Mesenchymal stem cell (in vitro differentiated cells and primary cell): ENCODE measurements around the gene SDK2.

Experiments used
- DNase-seq: peaks from one replicate; pipeline ENCODE4 v3.0.0-alpha.2; 2013
- H2AFZ ChIP-seq: one replicate; pipeline ENCODE4 v1.6.1; 2013; ENCODE audit warnings: low read depth, mild to moderate bottlenecking, control low read depth, inconsistent platforms, low read length, moderate library complexity
- H2AK5ac ChIP-seq: 2 replicates; pipeline ENCODE4 v1.6.1; 2013; ENCODE audit warnings: low read length, moderate library complexity, mild to moderate bottlenecking, inconsistent platforms; ENCODE audit not compliant: severe bottlenecking
- H2BK120ac ChIP-seq: one replicate; pipeline ENCODE4 v1.6.1; 2013; ENCODE audit warnings: low read depth, mild to moderate bottlenecking, inconsistent platforms, low read length, moderate library complexity
- H2BK12ac ChIP-seq, 2 experiments: one replicate each; pipeline ENCODE4 v1.6.1; 2013; ENCODE audit warnings: inconsistent platforms in 2 of 2, low read length in 2 of 2, mild to moderate bottlenecking in 2 of 2, moderate library complexity in 2 of 2, control low read depth in 1 of 2
- H2BK15ac ChIP-seq: one replicate; pipeline ENCODE4 v1.6.1; 2013; ENCODE audit warnings: mild to moderate bottlenecking, low read depth, inconsistent platforms; ENCODE audit not compliant: poor library complexity, severe bottlenecking
- H2BK5ac ChIP-seq: 2 replicates; pipeline ENCODE4 v1.6.1; 2013; ENCODE audit warnings: low read depth, mild to moderate bottlenecking, low read length, control low read depth, inconsistent platforms; ENCODE audit not compliant: poor library complexity, severe bottlenecking
- H3K14ac ChIP-seq, 2 experiments: one replicate each; pipeline ENCODE4 v1.6.1; 2013; ENCODE audit warnings: inconsistent platforms in 2 of 2, low read length in 2 of 2, control low read depth in 1 of 2, mild to moderate bottlenecking in 1 of 2, moderate library complexity in 1 of 2
- H3K18ac ChIP-seq, 2 experiments: one replicate each; pipeline ENCODE4 v1.6.1; 2013; ENCODE audit warnings: inconsistent platforms in 2 of 2, low read length in 2 of 2, control low read depth in 1 of 2, low read depth in 1 of 2, mild to moderate bottlenecking in 1 of 2
- H3K23ac ChIP-seq, 2 experiments: one replicate each; pipeline ENCODE4 v1.6.1; 2013; ENCODE audit warnings: inconsistent platforms in 2 of 2, low read length in 2 of 2, mild to moderate bottlenecking in 2 of 2, moderate library complexity in 2 of 2, control low read depth in 1 of 2
- H3K27ac ChIP-seq: 2 replicates; pipeline ENCODE4 v1.5.1; 2013; ENCODE audit warnings: mild to moderate bottlenecking, moderate library complexity, low read length, control low read depth, inconsistent platforms; ENCODE audit not compliant: poor library complexity, severe bottlenecking
- H3K27me3 ChIP-seq, 2 experiments: 2 replicates each; pipeline versions ENCODE4 v1.6.1 to v1.7.0; 2013; ENCODE audit warnings: low read length in 2 of 2, mild to moderate bottlenecking in 2 of 2, moderate library complexity in 2 of 2, control low read depth in 1 of 2, inconsistent platforms in 1 of 2; ENCODE audit not compliant: control insufficient read depth in 1 of 2, insufficient read depth in 1 of 2
- H3K36me3 ChIP-seq, 2 experiments: 2 replicates each; pipeline versions ENCODE4 v1.6.1 to v1.7.0; 2013; ENCODE audit warnings: low read length in 2 of 2, control low read depth in 1 of 2, inconsistent platforms in 1 of 2, low read depth in 1 of 2, mild to moderate bottlenecking in 1 of 2; ENCODE audit not compliant: insufficient read depth in 2 of 2, control insufficient read depth in 1 of 2
- H3K4ac ChIP-seq, 2 experiments: one replicate each; pipeline ENCODE4 v1.6.1; 2013; ENCODE audit warnings: inconsistent platforms in 2 of 2, low read length in 2 of 2, mild to moderate bottlenecking in 2 of 2, moderate library complexity in 2 of 2, control low read depth in 1 of 2, low read depth in 1 of 2
- H3K4me1 ChIP-seq: 2 replicates; pipeline ENCODE4 v1.6.1; 2013; ENCODE audit warnings: low read depth, low read length, control low read depth; ENCODE audit not compliant: control insufficient read depth, insufficient read depth
- H3K4me2 ChIP-seq: 2 replicates; pipeline ENCODE4 v1.6.1; 2013; ENCODE audit warnings: low read length, mild to moderate bottlenecking, inconsistent platforms; ENCODE audit not compliant: poor library complexity, severe bottlenecking
- H3K4me3 ChIP-seq, 2 experiments: 2 replicates each; pipeline versions ENCODE4 v1.5.1 to v1.7.0; 2013; ENCODE audit warnings: low read length in 2 of 2, mild to moderate bottlenecking in 2 of 2, control low read depth in 1 of 2, low read depth in 1 of 2; ENCODE audit not compliant: insufficient read depth in 1 of 2
- H3K79me1 ChIP-seq: replicated peaks from 2 replicates; pipeline ENCODE4 v1.6.1; 2013; ENCODE audit warnings: mild to moderate bottlenecking, control low read depth, low read length, inconsistent platforms; ENCODE audit not compliant: poor library complexity, severe bottlenecking
- H3K9ac ChIP-seq: 2 replicates; pipeline ENCODE4 v1.7.0; 2013; ENCODE audit warnings: mild to moderate bottlenecking, low read length, moderate library complexity
- H3K9me3 ChIP-seq: 2 replicates; pipeline ENCODE4 v1.7.0; 2013; ENCODE audit warnings: mild to moderate bottlenecking, low read length; ENCODE audit not compliant: control insufficient read depth
- H4K8ac ChIP-seq: one replicate; pipeline ENCODE4 v1.6.1; 2013; ENCODE audit warnings: inconsistent platforms, mild to moderate bottlenecking, low read length, moderate library complexity
- H4K91ac ChIP-seq: one replicate; pipeline ENCODE4 v1.6.1; 2013; ENCODE audit warnings: mild to moderate bottlenecking, low read length, inconsistent platforms
- WGBS: methylation state at CpG from one replicate; pipeline ENCODE4 v1.1.7; 2013; ENCODE audit warnings: mixed read lengths; 5-methylcytosine and 5-hydroxymethylcytosine counted together

SDK2 gene

GRCh38 chr17:73620414-73620813, 23.8 kb downstream of the SDK2 start:
- Histone ChIP-seq H3K4me2 (no peak overlapping the region), H4K91ac (no peak overlapping the region), H3K4ac (no peak overlapping the region), H3K79me1 (no peaks in the 10 kb centered on the region), H2BK120ac (no peak overlapping the region), H3K27me3 (peaks cover 0 to 39% of the 10 kb centered on the region in 2 experiments), H3K9me3 (peaks cover 18% of the 10 kb centered on the region), H3K18ac (no peak overlapping the region), H3K36me3 (no peaks in the 10 kb centered on the region), H3K4me3 (no peak overlapping the region), H2AFZ (no peak overlapping the region), H3K9ac (no peak overlapping the region), H2BK5ac (no peak overlapping the region), H4K8ac (no peak overlapping the region), H3K4me1 (no peaks in the 10 kb centered on the region), H3K23ac (no peak overlapping the region), H3K27ac (no peak overlapping the region), H2BK15ac (no peak overlapping the region), H3K14ac (no peak overlapping the region), H2BK12ac (no peak overlapping the region), H2AK5ac (no peak overlapping the region)
- no peak for DNase-seq
- WGBS, result 80% methylated on average over 2 of the region's 3 CpGs

- H3K4me1 ChIP-seq, result peaks cover 6% of the 10 kb centered on the region
- DNase-seq, result no peak
- H3K9me3 ChIP-seq, result peaks cover 13% of the 10 kb centered on the region
- no peak overlapping the region for H2AK5ac ChIP-seq
- no peak overlapping the region for H2AFZ ChIP-seq
- H3K27me3 ChIP-seq, result peaks cover 3 to 31% of the 10 kb centered on the region in 2 experiments
- H2BK120ac ChIP-seq, result no peak overlapping the region
- H2BK12ac ChIP-seq, result no peak overlapping the region
- no peak overlapping the region for H3K27ac ChIP-seq
- H3K14ac ChIP-seq, result no peak overlapping the region
- H3K18ac ChIP-seq, result no peak overlapping the region
- WGBS, result 64% methylated on average over 5 of the region's 5 CpGs
- H3K23ac ChIP-seq, result no peak overlapping the region
- no peaks in the 10 kb centered on the region for H3K36me3 ChIP-seq
- H3K4me2 ChIP-seq, result no peak overlapping the region
- no peak overlapping the region for H3K4ac ChIP-seq
- H2BK5ac ChIP-seq, result no peak overlapping the region
- H3K9ac ChIP-seq, result no peak overlapping the region
- H3K79me1 ChIP-seq, result no peaks in the 10 kb centered on the region
- no peak overlapping the region for H3K4me3 ChIP-seq
- H4K8ac ChIP-seq, result no peak overlapping the region
- no peak overlapping the region for H4K91ac ChIP-seq
- H2BK15ac ChIP-seq, result no peak overlapping the region
Observed at GRCh38 chr17:73617501-73617900, 26.7 kb downstream of the SDK2 start.

DNA sequence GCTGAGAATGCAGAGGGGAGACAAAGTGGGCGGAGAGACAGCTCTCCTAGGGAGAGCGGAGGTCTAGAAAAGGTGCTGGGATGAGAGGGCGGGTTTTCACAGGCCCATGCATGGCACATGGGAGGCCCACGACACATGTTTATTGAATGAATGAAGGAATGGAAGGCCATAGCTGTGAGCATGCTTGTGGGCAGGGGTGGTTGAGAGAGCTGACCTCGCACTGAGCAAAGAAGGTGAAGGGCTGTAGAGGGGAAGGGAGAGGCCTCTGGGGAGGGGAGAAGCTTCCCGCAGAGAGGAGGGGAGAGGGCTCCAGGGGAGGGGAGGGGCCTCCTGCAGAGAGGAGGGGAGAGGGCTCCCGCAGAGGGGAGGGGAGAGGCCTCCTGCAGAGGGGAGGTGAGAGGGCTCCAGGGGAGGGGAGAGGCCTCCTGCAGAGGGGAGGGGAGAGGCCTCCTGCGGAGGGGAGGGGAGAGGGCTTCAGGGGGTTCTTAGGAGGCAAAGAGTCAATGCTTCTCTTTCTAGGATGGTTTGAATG, 27.3 kb downstream of the SDK2 start:
- Histone ChIP-seq H3K23ac (no peak overlapping the region), H2BK120ac (no peak overlapping the region), H3K4ac (no peak overlapping the region), H3K9me3 (peaks cover 8% of the 10 kb centered on the region), H3K4me1 (peaks cover 6% of the 10 kb centered on the region), H3K9ac (no peak overlapping the region), H3K27me3 (peaks cover 3 to 31% of the 10 kb centered on the region in 2 experiments), H2AFZ (no peak overlapping the region), H2BK5ac (no peak overlapping the region), H3K79me1 (no peaks in the 10 kb centered on the region), H3K4me3 (no peak overlapping the region), H3K4me2 (no peak overlapping the region), H2AK5ac (no peak overlapping the region), H2BK15ac (no peak overlapping the region), H2BK12ac (no peak overlapping the region), H4K8ac (no peak overlapping the region), H3K14ac (no peak overlapping the region), H4K91ac (no peak overlapping the region), H3K27ac (no peak overlapping the region), H3K18ac (no peak overlapping the region), H3K36me3 (no peaks in the 10 kb centered on the region)
- WGBS, result 65% methylated on average over 8 of the region's 8 CpGs
- no peak for DNase-seq

DNA sequence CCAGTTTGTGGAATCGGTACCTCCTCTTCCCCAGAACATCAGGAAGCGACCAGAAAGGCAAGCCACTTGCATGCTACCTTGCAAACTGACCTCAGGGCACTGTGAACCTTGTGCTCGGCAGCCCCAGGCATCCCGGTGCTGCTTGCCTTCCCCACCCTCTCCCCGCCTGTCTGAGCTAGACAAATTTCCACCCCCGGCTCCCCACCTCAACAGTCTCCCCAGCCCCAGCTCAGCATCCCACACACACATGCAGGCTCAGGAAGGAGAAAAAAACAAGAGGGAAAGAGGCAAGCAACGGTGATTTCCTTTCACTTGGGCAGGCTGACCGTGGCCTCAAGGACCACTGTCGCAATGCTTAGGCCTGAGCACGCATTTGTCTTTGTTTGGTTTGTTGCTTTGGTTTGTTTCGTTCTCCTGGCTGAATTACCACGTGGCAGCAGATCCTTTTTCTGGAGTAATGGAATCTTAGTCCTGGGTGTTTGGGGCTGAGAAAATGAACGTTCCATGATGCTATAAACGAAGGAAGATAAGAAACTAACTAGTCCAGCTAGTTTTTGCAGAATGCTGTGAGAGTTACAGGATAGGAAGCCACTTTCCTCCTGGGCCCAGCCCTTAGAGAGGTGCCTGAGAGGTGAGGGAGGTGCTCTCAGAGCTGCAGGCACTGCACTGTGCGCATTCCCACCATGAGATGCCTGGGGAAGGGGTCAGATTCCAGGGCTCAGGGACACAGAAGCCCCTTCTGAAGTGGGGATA, 27.9 kb downstream of the SDK2 start:
- H4K8ac ChIP-seq, result no peak overlapping the region
- peaks cover 6% of the 10 kb centered on the region for H3K4me1 ChIP-seq
- H2AK5ac ChIP-seq, result no peak overlapping the region
- H2BK5ac ChIP-seq, result no peak overlapping the region
- peaks cover 3% of the 10 kb centered on the region for H3K9me3 ChIP-seq
- peak overlapping the region in 1 of 2 experiments; percentile 46 for H3K23ac ChIP-seq
- no peaks in the 10 kb centered on the region for H3K36me3 ChIP-seq
- H2BK12ac ChIP-seq, result no peak overlapping the region
- H2AFZ ChIP-seq, result no peak overlapping the region
- H3K79me1 ChIP-seq, result no peaks in the 10 kb centered on the region
- H3K27me3 ChIP-seq, result peaks cover 8 to 33% of the 10 kb centered on the region in 2 experiments
- H4K91ac ChIP-seq, result no peak overlapping the region
- H3K9ac ChIP-seq, result no peak overlapping the region
- H3K27ac ChIP-seq, result no peak overlapping the region
- no peak overlapping the region for H2BK120ac ChIP-seq
- H3K14ac ChIP-seq, result no peak overlapping the region
- no peak overlapping the region for H3K4me2 ChIP-seq
- H3K4ac ChIP-seq, result no peak overlapping the region
- no peak overlapping the region for H3K18ac ChIP-seq
- H2BK15ac ChIP-seq, result no peak overlapping the region
- WGBS, result 41% methylated on average over 15 of the region's 15 CpGs
- peak; percentile 46 for DNase-seq
- H3K4me3 ChIP-seq, result no peak overlapping the region
